NCI-H1436 (cell line): Measurements from ENCODE around the gene SEMA4F.

Experiments used
- DNase-seq: peaks from one replicate; lab custom pipeline; 2025; lab: John Stamatoyannopoulos, UW

SEMA4F gene

GRCh38 chr2:74706741-74707140 is 52.7 kb downstream of the SEMA4F start:
- no peak for DNase-seq

- DNase-seq: no peak
These were observed 53.8 kb downstream of the SEMA4F start for GRCh38 chr2:74707837-74708236.

GRCh38 chr2:74708296-74708695 is 54.2 kb downstream of the SEMA4F start:
- no peak for DNase-seq

- DNase-seq: no peak
These were observed 54.8 kb downstream of the SEMA4F start for GRCh38 chr2:74708883-74709282.

- no peak for DNase-seq
These were observed 58.4 kb downstream of the SEMA4F start for GRCh38 chr2:74712223-74713053.

- DNase-seq: no peak
These were observed 60.6 kb downstream of the SEMA4F start for GRCh38 chr2:74714691-74715080.

GRCh38 chr2:74715081-74715791 is 61.2 kb downstream of the SEMA4F start:
- peak; percentile 41 for DNase-seq

- no peak for DNase-seq
These were observed 61.8 kb downstream of the SEMA4F start for GRCh38 chr2:74715880-74716279.

- DNase-seq: no peak
These were observed 65.0 kb downstream of the SEMA4F start for GRCh38 chr2:74719066-74719465.

- no peak for DNase-seq
These were observed 67.3 kb downstream of the SEMA4F start for GRCh38 chr2:74721316-74721715.

GRCh38 chr2:74724496-74724895 is 70.4 kb downstream of the SEMA4F start:
- DNase-seq: no peak

- no peak for DNase-seq
These were observed 71.2 kb downstream of the SEMA4F start for GRCh38 chr2:74725287-74725686.

- no peak for DNase-seq
These were observed 74.8 kb downstream of the SEMA4F start for GRCh38 chr2:74728842-74729241.

- no peak for DNase-seq
These were observed 76.5 kb downstream of the SEMA4F start for GRCh38 chr2:74730530-74730929.
